NK-92 (cell line): ENCODE data around the gene RAPGEF2.
"Not testable (repeated sequence)": the region's sequence is repeated elsewhere in the genome, so short reads cannot be mapped to it uniquely, and the experiment has no call there.

Experiments used
- DNase-seq: peaks from one replicate; lab custom pipeline; 2025; ENCODE audit not compliant: unreplicated experiment; lab: John Stamatoyannopoulos, UW

Gene RAPGEF2

GRCh38 chr4:159102622-159103383, at the start of gene RAPGEF2:
Gene RAPGEF2, plus strand, starts transcription at chr4:159103079. Its CDS starts 1,084 bp downstream, at chr4:159104163.
- DNase-seq: no peak

- DNase-seq: no peak
These were observed 47.0 kb upstream of the RAPGEF2 start for GRCh38 chr4:159055833-159056232.

GRCh38 chr4:159060161-159060560, 42.7 kb upstream of the RAPGEF2 start:
- no peak for DNase-seq

GRCh38 chr4:159062381-159062780, 40.5 kb upstream of the RAPGEF2 start:
- no peak for DNase-seq

GRCh38 chr4:159065513-159066240, 37.2 kb upstream of the RAPGEF2 start:
- DNase-seq: no peak

- DNase-seq: not testable (repeated sequence)
These were observed 34.7 kb upstream of the RAPGEF2 start for GRCh38 chr4:159068139-159068538.

GRCh38 chr4:159069922-159070321, 33.0 kb upstream of the RAPGEF2 start:
- DNase-seq: no peak

GRCh38 chr4:159070742-159071141, 32.1 kb upstream of the RAPGEF2 start:
- DNase-seq: no peak

GRCh38 chr4:159071178-159071968, 31.5 kb upstream of the RAPGEF2 start:
- no peak for DNase-seq

- no peak for DNase-seq
These were observed 30.7 kb upstream of the RAPGEF2 start for GRCh38 chr4:159071969-159072765.

GRCh38 chr4:159075531-159075932, 27.3 kb upstream of the RAPGEF2 start:
- no peak for DNase-seq

- not testable (repeated sequence) for DNase-seq
These were observed 25.9 kb upstream of the RAPGEF2 start for GRCh38 chr4:159077018-159077417.

- no peak for DNase-seq
These were observed 25.0 kb upstream of the RAPGEF2 start for GRCh38 chr4:159077702-159078495.

GRCh38 chr4:159079074-159079473, 23.8 kb upstream of the RAPGEF2 start:
- no peak for DNase-seq

GRCh38 chr4:159086606-159087005, 16.3 kb upstream of the RAPGEF2 start:
- DNase-seq: no peak

GRCh38 chr4:159090255-159090654, 12.6 kb upstream of the RAPGEF2 start:
- DNase-seq: no peak

GRCh38 chr4:159094156-159094555, 8.7 kb upstream of the RAPGEF2 start:
- not testable (repeated sequence) for DNase-seq

- no peak for DNase-seq
These were observed 6.4 kb upstream of the RAPGEF2 start for GRCh38 chr4:159096434-159096833.

- no peak for DNase-seq
These were observed 5.7 kb upstream of the RAPGEF2 start for GRCh38 chr4:159097144-159097543.

GRCh38 chr4:159097785-159098184, 5.1 kb upstream of the RAPGEF2 start:
- no peak for DNase-seq
